ENCODE results near the gene PURB.
A peak's percentile ranks its signal among the peaks of the same experiment; 100 is the strongest.
"Not testable (repeated sequence)": the region's sequence is repeated elsewhere in the genome, so short reads cannot be mapped to it uniquely, and the experiment has no call there.

Gene PURB

GRCh38 chr7:44858161-44858560 lies 27.2 kb downstream of the PURB start:
- DNase-seq (ENCODE audit: extremely low spot score, insufficient read length, low read depth) (peak; percentile 8), FAIRE-seq (no peak)

GRCh38 chr7:44854644-44855364 lies 30.5 kb downstream of the PURB start:
- FAIRE-seq: no peak
- no peak for DNase-seq (ENCODE audit: extremely low spot score, insufficient read length, low read depth)

GRCh38 chr7:44853391-44853790 lies 31.9 kb downstream of the PURB start:
- DNase-seq (ENCODE audit: extremely low spot score, insufficient read length, low read depth) (no peak), FAIRE-seq (no peak)

GRCh38 chr7:44852590-44852989 lies 32.7 kb downstream of the PURB start:
- no peak for FAIRE-seq
- no peak for DNase-seq (ENCODE audit: extremely low spot score, insufficient read length, low read depth)

- no peak for DNase-seq (ENCODE audit: extremely low spot score, insufficient read length, low read depth)
Observed at GRCh38 chr7:44849885-44850544, 35.3 kb downstream of the PURB start.

GRCh38 chr7:44849259-44849884 lies 36.0 kb downstream of the PURB start:
- FAIRE-seq (no peak), DNase-seq (ENCODE audit: extremely low spot score, insufficient read length, low read depth) (no peak)

More at GRCh38 chr7:44849885-44850544, 35.3 kb downstream of the PURB start:
- no peak for FAIRE-seq

GRCh38 chr7:44847920-44848634 lies 37.3 kb downstream of the PURB start, which contains the start of gene H2AZ2:
Gene H2AZ2, minus strand, starts transcription at chr7:44848087. Its CDS starts 116 bp downstream, at chr7:44847971.
- peak; percentile 93 for DNase-seq (ENCODE audit: extremely low spot score, insufficient read length, low read depth)
- FAIRE-seq: peak; percentile 98

GRCh38 chr7:44847509-44847919 lies 37.8 kb downstream of the PURB start:
- peak; percentile 68 for DNase-seq (ENCODE audit: extremely low spot score, insufficient read length, low read depth)
- no peak for FAIRE-seq

- DNase-seq (ENCODE audit: extremely low spot score, insufficient read length, low read depth) (peak; percentile 14), FAIRE-seq (peak; percentile 76)
Observed at GRCh38 chr7:44846816-44847508, 38.4 kb downstream of the PURB start.

- not testable (repeated sequence) for FAIRE-seq; DNase-seq (ENCODE audit: extremely low spot score, insufficient read length, low read depth)
Observed at GRCh38 chr7:44846390-44846789, 38.9 kb downstream of the PURB start.

- no peak for FAIRE-seq
- DNase-seq (ENCODE audit: extremely low spot score, insufficient read length, low read depth): no peak
Observed at GRCh38 chr7:44845451-44845850, 39.9 kb downstream of the PURB start.

GRCh38 chr7:44843440-44843839 lies 41.9 kb downstream of the PURB start:
- FAIRE-seq; DNase-seq (ENCODE audit: extremely low spot score, insufficient read length, low read depth): not testable (repeated sequence)

- not testable (repeated sequence) for DNase-seq (ENCODE audit: extremely low spot score, insufficient read length, low read depth); FAIRE-seq
Observed at GRCh38 chr7:44842675-44843074, 42.7 kb downstream of the PURB start.

GRCh38 chr7:44838751-44839150 lies 46.6 kb downstream of the PURB start:
- no peak for DNase-seq (ENCODE audit: extremely low spot score, insufficient read length, low read depth)
- no peak for FAIRE-seq

- FAIRE-seq (no peak), DNase-seq (ENCODE audit: extremely low spot score, insufficient read length, low read depth) (no peak)
Observed at GRCh38 chr7:44827567-44827966, 57.8 kb downstream of the PURB start.
